Measurements from ENCODE around the gene WEE1. TPM values are rescaled to one million over a fixed set of nuclear protein-coding genes. Genes with fewer than 3 reads are reported as not detected.
"Not testable (repeated sequence)": the region's sequence is repeated elsewhere in the genome, so short reads cannot be mapped to it uniquely, and the experiment has no call there.

WEE1 gene
- total RNA-seq, 1 experiment from 2014 or later = 120 TPM

DNA sequence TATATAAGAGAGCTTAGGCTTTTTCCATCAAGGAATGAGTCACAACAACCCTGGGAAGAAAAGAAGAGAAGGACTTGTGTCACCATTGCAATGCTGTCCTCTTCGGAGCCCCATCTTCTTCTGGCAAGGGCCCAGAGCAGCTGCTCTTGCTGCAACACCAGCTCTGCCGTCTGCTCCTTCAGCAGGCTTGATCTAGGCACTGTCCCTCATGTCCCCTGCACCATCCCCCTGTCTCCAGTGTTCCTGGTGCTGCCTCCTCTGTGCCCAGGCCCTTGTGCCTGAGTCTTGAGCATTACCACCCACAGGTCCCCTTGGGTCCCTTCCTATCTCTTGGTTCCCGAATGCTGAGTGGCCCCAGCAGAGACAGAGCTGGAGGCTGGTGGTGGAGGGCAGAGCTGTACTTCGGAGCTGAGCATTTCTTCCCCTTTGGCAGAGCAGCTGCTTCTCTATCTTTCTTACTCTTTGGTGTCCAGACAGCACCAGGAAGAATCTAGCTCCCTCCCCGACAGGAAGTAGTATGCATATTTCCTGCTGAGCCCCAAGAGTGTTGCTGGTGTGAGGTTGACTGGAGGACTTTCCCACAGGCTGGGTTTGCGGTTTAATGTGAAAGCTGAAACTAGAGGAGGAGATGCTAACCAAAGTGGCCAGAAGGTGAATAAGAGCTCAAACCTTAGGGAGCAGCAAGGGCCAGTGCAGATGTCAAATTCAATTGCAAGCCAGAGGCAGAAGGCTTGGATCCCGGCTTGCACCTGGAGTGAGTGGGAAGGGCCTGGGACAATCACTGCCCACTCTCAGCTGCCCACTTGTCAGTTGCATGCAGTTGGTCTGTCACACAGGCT lies 27.8 kb downstream of the WEE1 start:
- Histone ChIP-seq H3K36me3 (no peaks in the 10 kb centered on the region), H3K27me3 (no peaks in the 10 kb centered on the region), H3K4me1 (peaks cover 12% of the 10 kb centered on the region), H3K4me3 (peak overlapping the region; percentile 38), H3K27ac (peak overlapping the region; percentile 64), H3K9me3 (replicated peaks) (no peaks in the 10 kb centered on the region)
- DNase-seq = peak; percentile 88 to 95

DNA sequence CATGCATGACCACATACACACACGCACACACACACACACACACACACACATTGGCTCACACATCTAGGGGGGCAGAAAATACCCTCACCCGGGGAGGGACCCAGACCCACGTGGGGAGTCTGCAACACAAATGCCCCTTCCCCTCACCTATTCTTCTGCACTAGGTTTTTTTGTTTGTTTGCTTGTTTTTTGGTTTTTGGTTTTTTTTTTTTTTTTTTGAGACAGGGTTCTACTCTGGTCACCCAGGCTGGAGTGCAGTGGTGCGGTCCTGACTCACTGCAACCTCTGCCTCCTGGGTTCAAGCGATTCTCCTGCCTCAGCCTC lies 28.4 kb downstream of the WEE1 start:
- DNase-seq = no peak
- H3K4me1 ChIP-seq = peaks cover 12% of the 10 kb centered on the region
- H3K27me3 ChIP-seq = no peaks in the 10 kb centered on the region
- H3K9me3 ChIP-seq (replicated peaks) = no peaks in the 10 kb centered on the region
- H3K27ac ChIP-seq = peak overlapping the region; percentile 64; the same call in 1 of the 2 replicates
- H3K36me3 ChIP-seq = no peaks in the 10 kb centered on the region
- H3K4me3 ChIP-seq = peak overlapping the region; percentile 38

DNA sequence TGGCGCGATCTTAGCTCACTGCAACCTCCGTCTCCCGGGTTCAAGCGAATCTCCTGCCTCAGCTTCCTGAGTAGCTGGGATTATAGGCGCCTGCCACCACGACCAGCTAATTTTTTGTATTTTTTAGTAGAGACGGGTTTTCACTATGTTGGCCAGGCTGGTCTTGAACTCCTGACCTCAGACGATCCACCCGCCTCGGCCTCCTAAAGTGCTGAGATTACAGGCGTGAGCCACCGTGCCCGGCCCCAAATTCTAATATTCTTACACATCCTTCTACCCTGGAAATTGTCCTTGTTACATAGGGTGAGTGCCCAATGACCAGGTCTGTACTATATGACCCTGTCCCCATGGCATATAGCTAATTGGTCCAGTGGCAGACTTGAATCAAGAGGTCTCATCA lies 29.7 kb downstream of the WEE1 start:
- not testable (repeated sequence) for H3K27ac ChIP-seq; H3K27me3 ChIP-seq; H3K36me3 ChIP-seq; H3K9me3 ChIP-seq (replicated peaks); DNase-seq; H3K4me3 ChIP-seq
- peaks cover 12% of the 10 kb centered on the region for H3K4me1 ChIP-seq

DNA sequence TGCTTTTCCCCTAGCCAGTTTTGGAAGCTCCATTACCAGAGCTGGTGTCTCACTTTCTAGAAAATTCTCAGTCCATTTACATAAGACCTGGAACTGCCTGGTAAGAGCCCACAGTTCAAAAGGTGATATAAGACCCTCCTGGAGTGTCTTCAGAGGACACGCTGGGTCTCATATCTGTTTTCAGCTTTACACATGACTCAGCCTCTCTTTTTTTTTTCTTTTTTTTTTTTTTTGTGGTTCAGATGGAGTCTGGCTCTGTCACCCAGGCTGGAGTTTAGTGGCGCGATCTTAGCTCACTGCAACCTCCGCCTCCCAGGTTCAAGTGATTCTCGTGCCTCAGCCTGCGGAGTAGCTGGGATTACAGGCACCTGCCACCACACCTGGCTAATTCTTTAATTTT lies 30.7 kb downstream of the WEE1 start:
- Histone ChIP-seq H3K36me3 (no peaks in the 10 kb centered on the region), H3K27ac (no peak overlapping the region), H3K9me3 (replicated peaks) (no peaks in the 10 kb centered on the region), H3K4me3 (no peak overlapping the region), H3K4me1 (peaks cover 12% of the 10 kb centered on the region), H3K27me3 (no peaks in the 10 kb centered on the region)
- DNase-seq = no peak

DNA sequence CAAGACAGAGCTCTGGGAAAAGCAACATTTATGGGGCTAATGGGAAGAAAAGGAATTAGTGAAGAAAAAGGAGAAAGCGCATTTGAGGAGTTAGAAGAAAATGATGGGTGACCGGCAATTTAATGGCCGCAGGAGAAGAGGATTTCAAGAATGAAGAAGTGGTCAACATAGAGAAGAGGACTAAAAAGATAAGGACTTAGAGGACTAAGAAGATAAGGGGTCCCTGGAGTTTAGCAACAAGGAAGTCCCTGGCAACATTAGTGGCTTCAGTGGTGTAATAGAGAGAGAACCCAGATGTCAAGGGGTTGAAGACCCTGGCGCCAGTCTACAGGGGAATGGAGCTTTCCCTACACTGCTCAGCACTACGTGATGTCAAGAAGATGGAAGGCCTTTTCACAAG lies 32.3 kb downstream of the WEE1 start:
- H3K4me3 ChIP-seq = no peak overlapping the region
- no peaks in the 10 kb centered on the region for H3K9me3 ChIP-seq (replicated peaks)
- no peaks in the 10 kb centered on the region for H3K27me3 ChIP-seq
- peaks cover 9% of the 10 kb centered on the region for H3K4me1 ChIP-seq
- no peak overlapping the region for H3K27ac ChIP-seq
- no peaks in the 10 kb centered on the region for H3K36me3 ChIP-seq
- no peak for DNase-seq

DNA sequence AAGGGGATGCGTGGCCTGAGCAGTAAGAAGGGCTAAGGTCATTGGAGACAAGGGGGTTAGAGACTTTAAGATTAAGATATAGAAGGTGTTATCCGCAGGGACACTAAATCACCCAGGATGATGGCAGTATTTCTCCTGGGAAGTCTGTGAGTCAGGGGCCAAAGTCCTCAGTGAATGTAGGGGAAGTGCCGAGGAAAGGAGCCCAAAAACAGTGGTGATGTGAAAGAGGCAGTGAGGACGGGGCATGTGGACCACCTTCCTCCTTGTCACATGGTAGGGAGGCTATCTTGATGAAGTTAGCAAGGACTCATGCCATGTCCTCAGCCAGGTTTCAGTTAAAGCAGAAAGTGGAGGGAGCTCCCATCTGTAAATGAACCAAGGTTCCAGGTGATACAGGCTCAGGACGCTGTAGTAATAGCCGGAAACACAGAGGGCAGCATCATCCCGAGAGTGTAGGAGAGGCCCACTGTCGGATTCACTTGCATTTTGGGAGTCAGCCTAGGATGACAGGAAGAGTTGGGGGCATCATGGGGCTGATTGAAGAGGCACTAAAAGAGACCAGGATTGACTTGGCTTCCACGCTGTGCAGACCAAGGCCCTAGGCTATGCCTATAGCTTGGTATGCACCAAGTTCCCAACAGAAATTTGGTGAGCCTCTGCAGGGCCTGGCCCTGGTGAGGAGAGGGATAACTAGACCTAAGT lies 33.5 kb downstream of the WEE1 start:
- Histone ChIP-seq H3K4me3 (no peak overlapping the region), H3K27ac (no peak overlapping the region), H3K36me3 (no peaks in the 10 kb centered on the region), H3K4me1 (0 out of 2 replicates have a peak, but pooled peaks cover 4% of the 10 kb centered on the region), H3K9me3 (replicated peaks) (no peaks in the 10 kb centered on the region), H3K27me3 (no peaks in the 10 kb centered on the region)
- no peak for DNase-seq

DNA sequence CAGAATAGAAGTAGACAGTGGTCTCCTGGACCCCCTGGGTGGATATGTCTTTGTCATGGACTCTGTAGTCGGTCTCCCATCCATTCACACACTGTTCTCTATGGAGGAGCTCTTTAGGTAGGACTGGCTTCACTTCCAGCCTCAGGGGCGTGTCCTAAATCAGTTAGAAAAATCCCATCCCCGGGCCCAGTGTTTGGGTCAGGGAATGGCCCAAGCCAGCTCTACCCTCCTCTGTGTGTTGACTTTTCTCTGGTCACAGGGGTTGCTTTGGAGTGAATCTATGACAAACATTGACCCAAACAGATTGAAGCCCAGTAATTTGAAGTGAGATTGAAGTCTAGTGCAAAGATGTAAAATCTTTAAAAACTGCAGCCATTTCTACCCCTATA lies 34.0 kb downstream of the WEE1 start:
- Histone ChIP-seq H3K4me1 (peaks cover 4% of the 10 kb centered on the region; the same call in 1 of the 2 replicates), H3K36me3 (no peaks in the 10 kb centered on the region), H3K27ac (no peak overlapping the region), H3K9me3 (replicated peaks) (no peaks in the 10 kb centered on the region), H3K27me3 (no peaks in the 10 kb centered on the region), H3K4me3 (no peak overlapping the region)
- no peak for DNase-seq

DNA sequence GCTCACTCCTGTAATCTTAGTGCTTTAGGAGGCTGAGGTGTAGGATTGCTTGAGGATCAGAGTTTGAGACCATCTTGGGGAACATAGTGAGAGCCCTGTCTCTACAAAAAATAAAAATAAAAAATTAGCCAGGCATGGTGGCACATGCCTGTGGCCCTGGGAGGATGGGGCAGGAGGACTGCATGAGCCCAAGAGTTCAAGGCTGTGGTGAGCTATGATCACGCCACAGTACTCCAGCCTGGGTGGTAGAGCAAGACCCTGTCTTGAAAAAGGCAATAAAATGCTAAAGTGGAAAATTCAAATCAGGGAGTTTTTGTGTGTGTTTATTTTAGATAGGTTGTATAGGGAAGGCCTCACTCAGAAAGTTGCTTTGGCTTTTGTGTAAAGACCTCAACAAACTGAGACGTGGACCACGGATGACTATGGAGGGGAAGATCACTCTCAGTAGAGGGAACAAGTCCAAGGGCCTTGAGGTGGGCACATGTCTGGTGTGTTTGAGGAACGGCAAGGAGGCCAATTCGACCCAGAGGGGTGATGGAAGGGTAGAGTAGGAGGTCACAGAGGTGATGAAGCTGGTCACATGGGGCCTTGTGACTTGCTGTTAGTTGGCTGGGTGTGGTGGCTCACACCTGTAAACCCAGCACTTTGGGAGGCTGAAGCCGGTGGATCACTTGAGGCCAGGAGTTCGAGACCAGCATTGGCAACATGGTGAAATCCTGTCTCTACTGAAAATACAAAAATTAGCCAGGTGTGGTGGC lies 35.7 kb downstream of the WEE1 start:
- Histone ChIP-seq H3K4me3 (no peak overlapping the region), H3K27ac (no peak overlapping the region), H3K4me1 (peaks cover 8% of the 10 kb centered on the region; the same call in 1 of the 2 replicates), H3K36me3 (no peaks in the 10 kb centered on the region), H3K9me3 (replicated peaks) (no peaks in the 10 kb centered on the region), H3K27me3 (no peaks in the 10 kb centered on the region)
- DNase-seq = no peak

DNA sequence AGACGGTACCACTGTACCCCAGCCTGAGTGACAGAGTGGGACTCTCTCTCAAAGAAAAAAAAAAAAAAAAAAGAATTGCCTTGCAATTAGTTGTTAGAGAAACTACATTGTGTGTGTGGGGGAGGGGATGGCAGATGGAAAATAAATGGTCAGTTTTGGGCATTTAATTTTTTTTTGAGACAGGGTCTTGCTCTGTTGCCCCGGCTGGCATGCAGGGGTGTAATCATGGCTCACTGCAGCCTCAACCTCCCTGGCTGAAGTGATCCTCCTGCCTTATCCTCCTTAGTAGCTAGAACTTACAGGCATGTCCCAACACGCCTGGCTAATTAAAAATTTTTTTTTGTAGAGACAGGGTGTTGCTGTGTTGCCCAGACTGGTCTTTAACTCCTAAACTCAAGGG lies 36.4 kb downstream of the WEE1 start:
- Histone ChIP-seq H3K4me1 (peaks cover 8% of the 10 kb centered on the region; the same call in 1 of the 2 replicates), H3K36me3 (no peaks in the 10 kb centered on the region), H3K4me3 (no peak overlapping the region), H3K9me3 (replicated peaks) (no peaks in the 10 kb centered on the region), H3K27me3 (no peaks in the 10 kb centered on the region), H3K27ac (no peak overlapping the region)
- no peak for DNase-seq

DNA sequence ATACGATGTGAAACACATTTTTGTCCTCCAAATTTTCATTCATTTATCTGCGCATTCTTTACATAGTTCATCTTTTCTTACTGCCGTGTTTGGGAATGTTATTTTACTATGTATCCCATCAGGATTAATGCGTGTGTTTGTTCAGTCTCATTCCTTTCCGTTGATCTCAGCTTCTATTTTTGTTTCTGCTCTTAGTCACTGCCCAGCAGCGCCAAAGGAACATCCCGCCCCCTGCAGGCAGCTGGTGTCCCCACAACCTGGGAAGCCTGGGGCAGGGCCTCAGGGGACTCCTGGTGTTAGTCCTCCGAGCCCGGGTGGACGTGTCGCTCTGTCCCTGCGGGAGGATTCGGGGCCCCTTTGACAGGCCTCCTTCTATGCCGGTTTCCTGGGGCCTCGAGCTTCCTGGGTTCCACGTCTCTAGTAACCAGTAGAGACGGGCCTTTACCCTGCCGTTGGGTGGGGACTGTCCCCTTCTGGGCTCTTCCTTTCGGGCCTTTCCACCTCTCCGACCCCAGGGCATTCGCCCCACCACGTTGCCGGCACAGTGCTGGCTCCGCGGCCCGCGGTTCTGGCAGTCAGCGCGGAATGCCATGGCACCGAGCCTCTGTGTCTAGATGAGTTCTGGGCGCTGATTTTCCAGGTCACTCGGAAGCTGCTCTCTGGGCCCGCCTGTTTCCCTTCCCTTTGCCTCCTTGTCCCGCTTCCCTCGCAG lies 39.8 kb downstream of the WEE1 start:
- Histone ChIP-seq H3K9me3 (replicated peaks) (no peaks in the 10 kb centered on the region), H3K36me3 (no peaks in the 10 kb centered on the region), H3K4me3 (no peak overlapping the region), H3K4me1 (peaks cover 13% of the 10 kb centered on the region; the same call in 1 of the 2 replicates), H3K27me3 (no peaks in the 10 kb centered on the region), H3K27ac (peak overlapping the region; percentile 59)
- DNase-seq = peak; percentile 95 to 97

DNA sequence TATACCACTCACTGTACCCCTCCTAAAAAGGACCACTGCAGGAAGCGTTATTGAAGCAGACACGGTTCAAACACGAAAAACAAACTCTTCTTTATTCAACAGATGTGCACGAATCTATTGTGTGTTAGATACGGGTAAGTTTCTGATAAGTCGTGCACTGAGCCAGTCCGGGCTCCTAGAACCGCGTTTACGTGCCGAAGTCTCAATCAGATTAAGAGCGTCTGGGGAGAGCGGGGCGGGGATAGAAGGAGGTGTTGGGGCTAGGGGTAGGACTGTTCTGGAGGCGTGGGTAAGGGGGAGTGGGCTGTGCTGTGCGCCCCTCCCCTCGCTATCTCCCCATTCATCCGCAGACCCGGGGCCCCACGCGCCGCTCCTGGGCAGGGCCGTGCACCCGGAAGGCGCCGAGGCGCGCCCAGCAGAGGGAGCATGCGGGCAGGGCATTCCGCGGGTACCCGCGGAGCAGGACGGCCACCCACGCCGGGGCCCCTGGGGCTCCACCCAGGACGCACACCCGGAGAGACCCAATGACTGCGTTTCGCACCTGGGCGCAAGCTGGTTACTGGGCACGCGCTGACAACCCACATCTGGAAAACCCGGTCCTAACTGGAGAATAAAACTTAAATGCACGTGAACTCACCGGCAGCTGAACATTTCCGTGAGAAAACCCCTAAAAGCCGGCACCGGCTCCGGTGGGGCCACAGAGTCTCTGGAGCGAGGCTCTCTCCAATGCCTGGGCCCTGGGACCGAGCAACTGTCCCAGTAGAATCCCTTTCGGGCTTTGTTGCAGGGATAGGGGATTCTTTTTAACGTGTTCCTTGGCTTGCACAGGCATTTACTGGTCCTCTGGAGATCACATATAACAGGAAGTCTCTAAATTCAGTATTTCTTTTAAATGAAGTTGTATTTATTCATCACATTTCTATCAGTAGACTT lies 40.6 kb downstream of the WEE1 start:
- no peaks in the 10 kb centered on the region for H3K27me3 ChIP-seq
- H3K9me3 ChIP-seq (replicated peaks) = no peaks in the 10 kb centered on the region
- H3K4me1 ChIP-seq = peaks cover 13% of the 10 kb centered on the region; the same call in 1 of the 2 replicates
- no peak overlapping the region for H3K4me3 ChIP-seq
- H3K27ac ChIP-seq = peak overlapping the region; percentile 59
- DNase-seq = no peak
- H3K36me3 ChIP-seq = no peaks in the 10 kb centered on the region

DNA sequence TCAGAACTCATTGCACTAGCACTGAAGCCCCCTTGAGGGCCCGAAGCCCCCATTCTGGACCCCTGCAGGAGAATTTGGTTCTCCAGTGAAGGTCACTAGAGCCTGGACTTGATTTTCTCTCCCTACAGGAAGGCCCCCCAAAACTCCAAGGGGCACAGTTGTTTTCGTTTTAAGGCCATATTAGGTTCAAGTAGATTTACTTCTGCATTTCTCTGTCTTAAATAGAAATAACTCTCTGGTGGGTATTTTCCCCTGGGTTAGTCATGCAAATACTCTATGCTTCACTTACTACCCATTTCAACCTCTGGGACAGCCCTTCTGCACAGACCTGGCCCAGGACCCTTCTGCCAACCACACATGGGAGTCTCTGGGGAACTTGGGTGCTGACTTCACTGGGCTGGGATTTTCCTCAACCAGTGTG lies 41.6 kb downstream of the WEE1 start:
- Histone ChIP-seq H3K4me3 (no peak overlapping the region), H3K4me1 (peaks cover 17% of the 10 kb centered on the region; the same call in 1 of the 2 replicates), H3K36me3 (no peaks in the 10 kb centered on the region), H3K27me3 (no peaks in the 10 kb centered on the region), H3K9me3 (replicated peaks) (no peaks in the 10 kb centered on the region), H3K27ac (no peak overlapping the region)
- DNase-seq = no peak

DNA sequence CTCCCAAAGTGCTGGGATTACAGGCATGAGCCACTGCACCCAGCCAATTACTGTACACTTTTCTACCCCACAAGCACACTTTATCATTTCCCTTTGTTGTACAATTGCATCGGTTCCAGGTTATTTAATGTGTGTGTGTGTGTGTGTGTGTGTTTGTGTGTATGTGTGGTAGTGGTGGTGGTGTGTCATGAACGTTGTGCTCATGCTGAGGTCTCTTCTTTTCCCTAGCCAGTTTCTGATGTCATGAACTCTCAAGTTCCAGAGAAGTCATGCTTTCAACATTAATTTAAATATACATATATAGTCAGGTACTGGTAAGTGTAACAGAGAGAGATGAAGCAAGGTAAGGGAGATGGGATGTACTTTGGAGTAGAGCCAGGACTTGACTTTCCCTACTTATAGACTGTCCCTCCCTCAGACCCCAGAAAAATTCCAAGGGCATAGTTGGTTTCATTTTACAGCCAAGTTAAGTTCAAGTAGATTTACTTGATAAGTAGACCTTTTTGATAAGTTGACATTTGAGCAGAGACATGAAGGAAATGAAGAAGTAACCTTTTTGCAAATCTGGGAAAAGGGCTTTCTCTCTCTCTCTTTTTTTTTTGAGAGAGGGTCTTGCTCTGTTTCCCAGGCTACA lies 42.7 kb downstream of the WEE1 start:
- Histone ChIP-seq H3K27ac (no peak overlapping the region), H3K4me1 (peaks cover 17% of the 10 kb centered on the region; the same call in 1 of the 2 replicates), H3K36me3 (no peaks in the 10 kb centered on the region), H3K4me3 (no peak overlapping the region), H3K9me3 (replicated peaks) (no peaks in the 10 kb centered on the region), H3K27me3 (no peaks in the 10 kb centered on the region)
- no peak for DNase-seq
